ENCODE results near the gene PLXNA4. TPM values are rescaled to one million over a fixed set of nuclear protein-coding genes. Genes with fewer than 3 reads are reported as not detected.

PLXNA4 gene
- total RNA-seq, 1 experiment from 2014 or later: not detected

DNA sequence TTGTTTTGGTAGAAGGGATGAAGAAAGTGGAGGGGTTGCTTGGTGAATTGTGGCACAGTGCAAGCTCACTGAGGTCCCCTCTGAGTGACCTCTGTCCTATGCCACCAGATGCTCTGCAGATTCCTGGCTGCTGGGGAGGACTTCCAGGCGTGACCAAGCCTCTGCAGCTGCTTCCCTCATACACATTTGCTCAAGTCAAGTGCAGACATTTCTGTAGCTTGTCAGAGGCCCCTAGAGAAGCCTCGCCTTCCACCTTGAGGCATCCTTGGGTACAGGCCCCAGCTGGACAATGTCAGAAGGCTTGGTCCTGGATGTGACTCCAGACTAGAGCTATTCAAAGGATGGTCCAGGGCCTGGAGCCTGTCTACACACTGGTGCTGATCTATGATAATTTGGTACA, 464.2 kb downstream of the PLXNA4 start:
- ChIA-PET POLR2A (no interaction called here), RAD21 (ENCODE audit: low non-redundant PET in 1 of 2, low total read pairs in 2 of 2, uncharacterized antibody in 2 of 2, unreplicated experiment in 2 of 2) (no interaction called here), CTCF (no interaction called here)
- Histone ChIP-seq H3K4me1 (ENCODE audit: control insufficient read depth in 1 of 2, insufficient read depth in 2 of 2, low read length in 2 of 2) (no peaks in the 10 kb centered on the region; a peak in 1 of 4 replicates), H3K9me2 (ENCODE audit: insufficient read depth) (no peaks in the 10 kb centered on the region), H3K9ac (ENCODE audit: low read length) (no peak overlapping the region), H2AFZ (ENCODE audit: low read depth, low read length, poor library complexity, severe bottlenecking) (no peak overlapping the region), H3K27ac (ENCODE audit: low read depth, low read length) (no peak overlapping the region), H3K27me3 (ENCODE audit: insufficient read depth, low read length) (peaks cover 30% of the 10 kb centered on the region), H3K79me2 (ENCODE audit: insufficient read depth, low read length) (no peaks in the 10 kb centered on the region), H3K9me3 (ENCODE audit: control insufficient read depth in 1 of 2, insufficient read depth in 1 of 2, low read depth in 1 of 2, low read length in 2 of 2) (no peaks in the 10 kb centered on the region), H3K4me2 (ENCODE audit: low read length) (no peak overlapping the region), H3K36me3 (ENCODE audit: control insufficient read depth in 1 of 2, insufficient read depth in 2 of 2, low read length in 2 of 2) (no peaks in the 10 kb centered on the region), H4K20me1 (ENCODE audit: insufficient read depth) (no peaks in the 10 kb centered on the region), H3K4me3 (replicated peaks in 1 of 2; ENCODE audit: low read depth in 1 of 2, low read length in 2 of 2) (no peak overlapping the region)
- TF ChIP-seq, protein P1, sequence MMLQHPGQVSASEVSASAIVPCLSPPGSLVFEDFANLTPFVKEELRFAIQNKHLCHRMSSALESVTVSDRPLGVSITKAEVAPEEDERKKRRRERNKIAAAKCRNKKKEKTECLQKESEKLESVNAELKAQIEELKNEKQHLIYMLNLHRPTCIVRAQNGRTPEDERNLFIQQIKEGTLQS (IDR thresholded peaks at IDR 0.05): no peak
- TF ChIP-seq SRF (IDR thresholded peaks at IDR 0.05; ENCODE audit: low read depth) (no peak), SP1 (IDR thresholded peaks at IDR 0.05; ENCODE audit: low read depth) (no peak), CEBPB (IDR thresholded peaks at IDR 0.05; ENCODE audit: low read depth) (no peak)
- intact Hi-C loops (cut with micrococcal nuclease): no loop called here
- no TSS peak for BruUV-seq (replicated peaks)
- DNase-seq (ENCODE audit: low read depth, low spot score) (no peak), ATAC-seq (no peak)

DNA sequence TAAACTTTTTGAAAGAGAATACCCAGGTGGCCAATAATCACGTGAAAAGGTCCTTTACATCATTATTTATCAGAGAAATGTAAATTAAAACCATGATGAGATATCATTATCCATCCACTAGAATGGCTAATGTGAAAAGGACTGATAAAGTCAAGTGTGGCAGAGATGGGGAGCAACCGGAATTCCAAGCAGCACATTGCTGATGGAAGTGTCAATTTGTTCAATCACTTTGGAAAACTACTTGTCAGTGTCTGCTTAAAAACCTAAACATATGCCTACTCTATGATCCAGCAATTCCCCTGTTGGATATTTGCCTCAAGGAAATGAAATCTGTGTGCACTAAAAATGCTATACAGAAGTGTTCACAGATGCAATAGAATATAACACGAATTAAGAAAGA, 465.6 kb downstream of the PLXNA4 start:
- H3K79me2 ChIP-seq (ENCODE audit: insufficient read depth, low read length): no peaks in the 10 kb centered on the region
- DNase-seq (ENCODE audit: low read depth, low spot score): no peak
- ChIA-PET POLR2A (no interaction called here), CTCF (no interaction called here), RAD21 (ENCODE audit: low non-redundant PET in 1 of 2, low total read pairs in 2 of 2, uncharacterized antibody in 2 of 2, unreplicated experiment in 2 of 2) (no interaction called here)
- H3K4me3 ChIP-seq (replicated peaks in 1 of 2; ENCODE audit: low read depth in 1 of 2, low read length in 2 of 2): no peak overlapping the region
- no peaks in the 10 kb centered on the region for H3K9me2 ChIP-seq (ENCODE audit: insufficient read depth)
- BruUV-seq (replicated peaks): no TSS peak
- no peak for ATAC-seq
- no peak overlapping the region for H3K4me2 ChIP-seq (ENCODE audit: low read length)
- no peak overlapping the region for H3K27ac ChIP-seq (ENCODE audit: low read depth, low read length)
- H3K36me3 ChIP-seq (ENCODE audit: control insufficient read depth in 1 of 2, insufficient read depth in 2 of 2, low read length in 2 of 2): no peaks in the 10 kb centered on the region
- no peaks in the 10 kb centered on the region for H3K9me3 ChIP-seq (ENCODE audit: control insufficient read depth in 1 of 2, insufficient read depth in 1 of 2, low read depth in 1 of 2, low read length in 2 of 2)
- intact Hi-C loops (cut with micrococcal nuclease): no loop called here
- no peaks in the 10 kb centered on the region for H4K20me1 ChIP-seq (ENCODE audit: insufficient read depth)
- no peak for TF ChIP-seq SP1 (IDR thresholded peaks at IDR 0.05; ENCODE audit: low read depth)
- TF ChIP-seq, protein P2, sequence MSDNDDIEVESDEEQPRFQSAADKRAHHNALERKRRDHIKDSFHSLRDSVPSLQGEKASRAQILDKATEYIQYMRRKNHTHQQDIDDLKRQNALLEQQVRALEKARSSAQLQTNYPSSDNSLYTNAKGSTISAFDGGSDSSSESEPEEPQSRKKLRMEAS (IDR thresholded peaks at IDR 0.05): no peak
- no peak for TF ChIP-seq EGR1 (IDR thresholded peaks at IDR 0.05; ENCODE audit: low read depth)
- no peak for TF ChIP-seq CBX3 (IDR thresholded peaks at IDR 0.05; ENCODE audit: low read depth)
- no peak for TF ChIP-seq JUND (IDR thresholded peaks at IDR 0.05)
- TF ChIP-seq EZH2phosphoT487 (IDR thresholded peaks at IDR 0.05; ENCODE audit: borderline replicate concordance): no peak
- TF ChIP-seq, protein P3, sequence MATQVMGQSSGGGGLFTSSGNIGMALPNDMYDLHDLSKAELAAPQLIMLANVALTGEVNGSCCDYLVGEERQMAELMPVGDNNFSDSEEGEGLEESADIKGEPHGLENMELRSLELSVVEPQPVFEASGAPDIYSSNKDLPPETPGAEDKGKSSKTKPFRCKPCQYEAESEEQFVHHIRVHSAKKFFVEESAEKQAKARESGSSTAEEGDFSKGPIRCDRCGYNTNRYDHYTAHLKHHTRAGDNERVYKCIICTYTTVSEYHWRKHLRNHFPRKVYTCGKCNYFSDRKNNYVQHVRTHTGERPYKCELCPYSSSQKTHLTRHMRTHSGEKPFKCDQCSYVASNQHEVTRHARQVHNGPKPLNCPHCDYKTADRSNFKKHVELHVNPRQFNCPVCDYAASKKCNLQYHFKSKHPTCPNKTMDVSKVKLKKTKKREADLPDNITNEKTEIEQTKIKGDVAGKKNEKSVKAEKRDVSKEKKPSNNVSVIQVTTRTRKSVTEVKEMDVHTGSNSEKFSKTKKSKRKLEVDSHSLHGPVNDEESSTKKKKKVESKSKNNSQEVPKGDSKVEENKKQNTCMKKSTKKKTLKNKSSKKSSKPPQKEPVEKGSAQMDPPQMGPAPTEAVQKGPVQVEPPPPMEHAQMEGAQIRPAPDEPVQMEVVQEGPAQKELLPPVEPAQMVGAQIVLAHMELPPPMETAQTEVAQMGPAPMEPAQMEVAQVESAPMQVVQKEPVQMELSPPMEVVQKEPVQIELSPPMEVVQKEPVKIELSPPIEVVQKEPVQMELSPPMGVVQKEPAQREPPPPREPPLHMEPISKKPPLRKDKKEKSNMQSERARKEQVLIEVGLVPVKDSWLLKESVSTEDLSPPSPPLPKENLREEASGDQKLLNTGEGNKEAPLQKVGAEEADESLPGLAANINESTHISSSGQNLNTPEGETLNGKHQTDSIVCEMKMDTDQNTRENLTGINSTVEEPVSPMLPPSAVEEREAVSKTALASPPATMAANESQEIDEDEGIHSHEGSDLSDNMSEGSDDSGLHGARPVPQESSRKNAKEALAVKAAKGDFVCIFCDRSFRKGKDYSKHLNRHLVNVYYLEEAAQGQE (IDR thresholded peaks at IDR 0.05; ENCODE audit: low read depth): no peak
- TF ChIP-seq, protein P4, sequence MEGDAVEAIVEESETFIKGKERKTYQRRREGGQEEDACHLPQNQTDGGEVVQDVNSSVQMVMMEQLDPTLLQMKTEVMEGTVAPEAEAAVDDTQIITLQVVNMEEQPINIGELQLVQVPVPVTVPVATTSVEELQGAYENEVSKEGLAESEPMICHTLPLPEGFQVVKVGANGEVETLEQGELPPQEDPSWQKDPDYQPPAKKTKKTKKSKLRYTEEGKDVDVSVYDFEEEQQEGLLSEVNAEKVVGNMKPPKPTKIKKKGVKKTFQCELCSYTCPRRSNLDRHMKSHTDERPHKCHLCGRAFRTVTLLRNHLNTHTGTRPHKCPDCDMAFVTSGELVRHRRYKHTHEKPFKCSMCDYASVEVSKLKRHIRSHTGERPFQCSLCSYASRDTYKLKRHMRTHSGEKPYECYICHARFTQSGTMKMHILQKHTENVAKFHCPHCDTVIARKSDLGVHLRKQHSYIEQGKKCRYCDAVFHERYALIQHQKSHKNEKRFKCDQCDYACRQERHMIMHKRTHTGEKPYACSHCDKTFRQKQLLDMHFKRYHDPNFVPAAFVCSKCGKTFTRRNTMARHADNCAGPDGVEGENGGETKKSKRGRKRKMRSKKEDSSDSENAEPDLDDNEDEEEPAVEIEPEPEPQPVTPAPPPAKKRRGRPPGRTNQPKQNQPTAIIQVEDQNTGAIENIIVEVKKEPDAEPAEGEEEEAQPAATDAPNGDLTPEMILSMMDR (IDR thresholded peaks at IDR 0.05 in 2 of 3, conservative IDR thresholded peaks at IDR 0.05 in 1 of 3; ENCODE audit: borderline replicate concordance in 1 of 3, insufficient read depth in 1 of 3, low read depth in 2 of 3, low read length in 2 of 3): no peak
- no peak for TF ChIP-seq ZNF274 (IDR thresholded peaks at IDR 0.05; ENCODE audit: low read depth, low read length)
- TF ChIP-seq SRF (IDR thresholded peaks at IDR 0.05; ENCODE audit: low read depth): no peak
- TF ChIP-seq EZH2 (IDR thresholded peaks at IDR 0.05): no peak
- no peaks in the 10 kb centered on the region for H3K4me1 ChIP-seq (ENCODE audit: control insufficient read depth in 1 of 2, insufficient read depth in 2 of 2, low read length in 2 of 2)
- peaks cover 30% of the 10 kb centered on the region for H3K27me3 ChIP-seq (ENCODE audit: insufficient read depth, low read length)
- no peak overlapping the region for H3K9ac ChIP-seq (ENCODE audit: low read length)
- no peak overlapping the region for H2AFZ ChIP-seq (ENCODE audit: low read depth, low read length, poor library complexity, severe bottlenecking)
